Measurements from ENCODE around the gene PCDH9. TPM values are rescaled to one million over a fixed set of nuclear protein-coding genes. Genes with fewer than 3 reads are reported as not detected.
A peak's percentile ranks its signal among the peaks of the same experiment; 100 is the strongest.
"Not testable (repeated sequence)": the region's sequence is repeated elsewhere in the genome, so short reads cannot be mapped to it uniquely, and the experiment has no call there.

The PCDH9 gene
- total RNA-seq, 1 donor from 2014 or later: 0.90 TPM

DNA sequence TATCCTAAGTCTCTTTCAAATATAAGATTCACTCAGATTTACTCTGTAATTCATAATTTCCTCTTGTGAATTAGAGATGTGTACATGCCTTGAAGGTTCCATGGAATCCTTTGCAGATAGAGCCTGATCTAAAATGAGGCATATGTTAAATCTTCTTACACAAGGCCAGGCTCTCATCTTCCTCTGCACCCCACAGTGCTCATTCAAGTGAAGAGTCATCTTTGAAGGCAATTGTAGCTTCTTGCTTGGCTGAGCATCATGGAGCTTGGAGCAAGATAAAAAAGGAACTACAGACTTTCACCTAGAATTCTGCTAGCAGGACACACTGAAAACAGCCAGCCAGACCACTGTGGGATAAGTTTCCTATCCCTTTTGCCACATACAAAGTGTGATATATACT, 566.4 kb downstream of the PCDH9 start:
- DNase-seq (ENCODE audit: low read depth in 2 of 2): no peak

DNA sequence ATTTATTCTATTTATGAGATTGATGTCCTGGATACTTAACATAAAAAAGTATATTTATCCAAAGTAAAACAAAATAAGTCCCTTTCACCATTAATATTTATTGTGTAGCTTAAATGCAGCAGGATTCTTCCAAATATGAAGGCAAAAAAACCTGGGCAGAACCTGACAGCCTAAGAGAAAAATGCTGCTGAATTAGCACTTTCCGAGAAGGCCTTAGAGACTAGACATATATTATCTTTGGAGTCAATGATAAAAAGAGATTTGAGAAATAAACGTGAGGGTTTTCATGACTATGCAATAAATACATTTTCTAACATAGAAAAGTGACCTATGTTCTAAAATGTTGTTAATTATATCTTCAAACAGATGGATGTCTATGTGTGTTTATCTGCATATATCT, 566.9 kb downstream of the PCDH9 start:
- DNase-seq (ENCODE audit: low read depth in 2 of 2): no peak

DNA sequence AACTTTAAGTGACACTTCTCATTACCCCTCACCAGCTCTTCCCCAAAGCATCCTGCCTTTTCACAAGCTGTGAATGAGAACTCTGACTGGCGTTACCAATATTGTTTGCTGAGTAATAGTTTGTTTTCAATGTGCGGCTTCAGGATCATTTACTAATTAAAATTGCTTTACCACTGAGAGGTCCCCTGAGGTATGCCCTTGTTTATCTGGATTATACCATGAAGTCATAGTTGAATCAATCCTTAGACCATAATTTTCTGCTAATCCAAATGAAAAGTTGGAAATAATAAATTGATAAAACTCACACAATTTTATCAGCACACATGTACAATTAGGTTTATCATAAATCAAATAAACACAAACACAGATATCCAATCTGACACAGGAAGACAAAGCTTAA, 568.8 kb downstream of the PCDH9 start:
- DNase-seq (ENCODE audit: low read depth in 2 of 2): no peak

DNA sequence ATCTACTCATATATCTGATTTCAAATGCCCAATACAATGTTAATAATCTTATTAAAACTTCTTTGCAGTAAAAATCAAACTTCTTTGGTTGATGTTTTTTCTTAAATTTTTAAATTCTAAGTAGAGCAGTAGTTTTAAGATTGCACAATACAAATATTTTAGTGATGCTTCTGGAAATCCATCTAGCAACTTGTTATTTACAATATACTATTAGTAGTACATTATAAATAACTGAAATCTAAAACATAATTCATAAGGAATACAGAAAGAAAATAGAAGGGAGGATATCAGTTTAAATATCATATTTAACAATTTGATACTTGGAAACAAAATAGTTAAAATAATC, 569.7 kb downstream of the PCDH9 start:
- DNase-seq (ENCODE audit: low read depth in 2 of 2): no peak

DNA sequence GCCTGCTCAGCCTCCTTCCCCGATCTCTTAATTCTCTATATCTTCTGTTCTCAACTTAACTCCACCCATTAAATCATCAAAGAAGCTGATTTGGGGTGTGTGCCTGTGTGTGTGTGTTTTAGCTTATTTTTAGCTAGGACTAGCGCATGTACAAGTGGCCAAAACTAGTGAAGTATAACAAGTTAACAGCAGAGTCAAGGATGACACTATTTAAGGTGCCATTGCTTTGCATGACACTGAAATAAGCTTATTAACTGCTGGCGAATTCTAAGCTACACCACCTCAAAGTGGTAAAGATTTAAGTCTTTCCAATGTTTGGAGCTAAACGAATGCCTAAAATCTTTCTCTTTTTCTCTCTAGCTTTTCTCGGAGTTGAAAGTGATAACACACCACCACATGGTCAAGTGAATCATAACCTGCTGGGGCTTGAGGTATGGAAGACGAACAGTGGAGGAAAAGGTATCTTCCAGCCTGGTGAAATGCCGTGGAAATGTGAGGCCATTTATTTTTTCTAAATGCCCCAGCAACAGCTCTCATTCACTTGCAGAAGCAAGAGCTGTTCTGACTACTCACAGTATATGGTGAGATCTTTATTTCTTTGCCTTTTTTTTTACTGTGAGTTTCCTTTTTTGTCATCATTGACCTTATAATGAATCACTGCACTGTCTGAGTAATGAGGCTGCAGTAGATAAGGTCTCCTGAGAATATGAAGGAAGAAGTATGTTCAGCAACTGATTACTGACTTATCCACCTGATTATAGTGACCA, 570.3 kb downstream of the PCDH9 start:
- peak in 1 of 2 donors; percentile 81 for DNase-seq (ENCODE audit: low read depth in 2 of 2)

DNA sequence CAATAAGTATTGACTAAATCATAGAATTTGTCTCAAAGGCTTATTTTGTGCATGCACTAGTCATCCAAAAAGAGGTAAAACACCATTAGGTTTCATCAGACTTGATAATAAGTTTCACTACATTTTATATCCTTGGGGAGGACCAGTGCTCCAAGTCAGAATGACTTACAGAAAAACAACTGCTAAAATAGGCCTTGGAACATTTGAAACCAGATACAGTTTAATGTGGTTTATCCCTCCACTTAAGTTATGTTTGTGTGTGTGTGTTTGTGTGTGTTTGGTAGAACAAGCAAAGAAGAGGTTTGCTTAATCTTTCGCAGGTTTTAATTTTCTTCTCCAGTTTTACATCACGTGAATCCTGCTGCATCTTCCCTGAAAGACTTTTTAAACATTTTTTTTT, 570.9 kb downstream of the PCDH9 start:
- no peak for DNase-seq (ENCODE audit: low read depth in 2 of 2)

DNA sequence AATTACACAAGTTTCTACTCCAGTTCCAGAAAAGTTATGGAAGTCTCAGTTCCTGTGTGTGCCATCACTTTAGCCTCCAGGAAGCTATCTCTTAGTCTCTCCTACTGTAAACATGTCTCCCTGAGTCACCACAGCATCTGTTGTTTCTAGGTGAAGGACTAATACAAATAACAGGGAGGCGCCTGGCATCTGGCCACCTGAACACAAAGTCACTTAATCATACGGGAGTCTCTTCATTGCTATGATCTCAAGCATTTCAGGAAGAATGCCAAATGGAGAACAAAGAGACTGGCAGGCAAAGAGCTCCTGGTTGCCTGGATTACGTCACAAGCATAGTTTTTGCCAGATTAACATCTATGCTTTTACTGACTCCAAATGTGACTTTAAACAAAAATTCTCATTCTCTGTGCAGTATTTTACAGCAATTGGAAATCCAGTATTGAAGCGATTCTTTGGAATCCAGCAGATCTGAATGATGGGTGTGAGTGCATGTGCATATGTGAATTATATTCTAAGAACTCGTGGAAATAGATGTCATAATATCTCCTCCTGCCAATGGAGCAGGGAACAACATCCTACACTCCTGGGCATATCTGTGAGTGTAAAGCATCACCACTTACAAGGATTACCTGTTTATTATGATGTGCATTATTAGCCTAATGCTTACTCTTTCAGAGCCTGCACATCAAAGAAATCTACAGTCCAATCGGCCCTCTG, 572.8 kb downstream of the PCDH9 start:
- peak; percentile 52 to 98 for DNase-seq (ENCODE audit: low read depth in 2 of 2)

DNA sequence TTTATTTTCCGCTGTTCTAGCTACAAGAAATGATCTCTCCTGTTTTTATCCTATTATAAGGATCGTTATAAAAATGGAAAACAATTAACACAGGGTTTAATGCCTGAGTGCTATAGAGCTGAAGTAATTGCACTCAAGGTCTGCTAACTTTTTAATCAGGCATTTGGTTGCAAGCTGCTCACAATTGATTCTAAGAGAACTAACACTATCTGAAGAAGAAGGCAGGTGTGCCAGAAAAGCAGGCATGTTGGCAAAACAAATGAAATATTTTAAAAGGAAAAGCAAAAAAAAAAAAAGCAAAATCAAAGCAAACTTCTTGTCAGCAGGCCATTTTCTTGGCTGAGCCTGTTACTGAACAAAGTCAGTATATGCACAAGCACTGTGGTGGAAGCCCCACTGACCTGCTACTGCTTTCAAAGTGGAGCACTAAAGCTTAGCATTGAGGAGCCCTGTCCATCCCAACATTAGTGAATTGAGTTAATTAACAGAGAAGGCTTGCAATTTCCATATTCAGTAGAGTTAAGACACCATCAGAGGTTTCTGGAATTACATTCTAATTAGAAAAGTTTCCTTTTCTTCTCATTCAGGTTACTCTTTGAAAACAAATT, 574.2 kb downstream of the PCDH9 start:
- peak in 1 of 2 donors; percentile 10 for DNase-seq (ENCODE audit: low read depth in 2 of 2)

DNA sequence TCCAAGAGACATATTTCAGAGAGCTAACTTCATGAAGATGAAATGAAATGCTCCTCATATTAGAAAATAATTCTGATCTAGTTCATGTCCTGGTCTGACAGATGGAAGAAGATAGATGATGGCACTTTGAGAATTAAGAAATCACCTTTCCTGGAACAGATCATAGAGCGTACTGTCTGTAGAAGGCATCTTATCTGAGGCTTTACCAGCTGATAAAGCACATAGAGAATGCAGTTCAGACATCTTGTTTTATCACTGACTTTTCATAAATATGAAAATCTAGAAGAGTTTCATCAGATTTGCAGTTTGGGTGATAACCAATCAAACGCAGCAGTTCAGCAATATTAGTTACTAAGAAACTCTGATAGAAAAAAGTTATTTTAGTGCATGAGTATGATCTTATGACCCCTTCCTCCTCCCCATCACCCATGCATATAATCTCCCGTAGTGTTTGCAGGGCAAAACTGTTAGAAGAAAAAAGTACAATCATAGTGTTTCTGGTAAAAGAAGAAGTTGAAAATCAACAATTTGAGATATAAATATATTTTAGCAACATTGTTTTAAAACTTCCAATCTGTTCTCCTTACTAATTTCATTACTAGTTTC, 585.2 kb downstream of the PCDH9 start:
- DNase-seq (ENCODE audit: low read depth in 2 of 2): no peak

DNA sequence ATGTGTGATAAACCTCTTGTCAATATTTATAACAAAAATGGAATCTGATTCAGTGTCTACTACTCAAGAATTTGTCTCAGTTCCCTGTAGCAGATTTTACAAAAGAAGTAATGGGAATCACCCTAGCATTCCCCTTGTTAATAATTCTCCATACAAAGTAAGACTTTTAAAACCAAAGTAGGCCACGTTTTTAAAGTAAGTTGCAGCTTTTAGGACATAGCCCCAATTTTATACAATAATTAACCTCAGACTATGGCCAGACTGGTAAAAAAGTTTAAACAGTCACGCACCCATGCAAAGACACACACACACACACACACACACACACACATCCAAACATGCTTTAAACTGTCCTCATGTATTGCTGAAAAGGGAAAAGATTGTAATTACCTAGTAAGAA, 589.9 kb downstream of the PCDH9 start:
- DNase-seq (ENCODE audit: low read depth in 2 of 2): no peak

DNA sequence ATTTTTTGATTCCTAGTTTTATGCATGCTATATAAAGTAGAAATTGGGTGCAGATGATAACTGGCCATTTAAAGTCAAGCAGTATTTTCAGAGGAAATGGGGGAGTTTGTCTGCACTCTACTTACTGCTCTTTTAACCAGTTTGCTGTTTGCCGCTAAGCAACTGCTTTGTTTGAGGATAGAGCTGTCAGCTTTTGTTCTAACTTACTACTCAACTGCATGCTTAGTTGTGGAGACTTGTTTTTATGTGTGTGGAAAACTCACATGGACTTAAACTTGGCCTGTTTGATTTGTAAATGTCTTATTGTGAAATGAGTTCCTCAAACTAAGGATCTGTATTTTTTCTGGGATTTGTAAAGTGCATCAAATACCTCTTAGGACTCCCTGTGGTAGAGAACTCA, 591.1 kb downstream of the PCDH9 start:
- DNase-seq (ENCODE audit: low read depth in 2 of 2): no peak

DNA sequence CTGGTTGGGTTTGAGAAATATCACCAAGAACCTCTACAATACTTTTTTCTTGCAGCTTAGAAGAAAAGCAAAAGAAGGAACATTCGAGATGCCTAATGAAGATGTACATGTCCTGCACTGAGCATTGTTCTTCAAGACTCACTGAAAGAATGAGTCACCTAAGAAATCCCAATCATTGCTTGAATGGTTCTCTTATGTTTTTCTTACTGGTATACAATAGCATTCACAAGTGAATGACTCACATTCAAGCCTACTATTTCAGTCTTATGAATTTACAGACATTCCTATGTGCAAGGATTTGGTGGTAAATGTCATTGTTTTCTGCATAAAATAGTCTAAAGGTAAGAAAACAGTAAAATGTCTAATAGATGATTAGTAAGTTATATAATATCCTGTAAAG, 594.6 kb downstream of the PCDH9 start:
- peak in 1 of 2 donors; percentile 87 for DNase-seq (ENCODE audit: low read depth in 2 of 2)

DNA sequence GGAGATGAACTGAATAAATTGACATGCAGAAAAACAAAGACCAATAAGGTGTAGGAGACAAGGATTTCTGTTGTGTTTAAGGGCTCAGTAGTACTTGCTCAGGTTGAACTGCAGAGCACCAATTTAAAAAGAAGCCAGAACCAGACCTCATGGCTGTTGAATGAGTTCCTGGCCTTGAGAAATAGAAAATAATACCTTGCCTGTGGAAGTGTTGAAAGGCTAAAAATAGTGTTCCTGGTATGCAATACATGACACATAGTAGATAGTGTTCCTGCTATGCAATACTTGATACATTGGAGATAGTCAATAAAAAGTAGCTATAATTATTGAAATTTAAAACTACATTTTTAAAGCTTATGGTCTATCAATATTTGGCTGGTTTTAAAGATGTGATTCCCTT, 595.8 kb downstream of the PCDH9 start:
- no peak for DNase-seq (ENCODE audit: low read depth in 2 of 2)

DNA sequence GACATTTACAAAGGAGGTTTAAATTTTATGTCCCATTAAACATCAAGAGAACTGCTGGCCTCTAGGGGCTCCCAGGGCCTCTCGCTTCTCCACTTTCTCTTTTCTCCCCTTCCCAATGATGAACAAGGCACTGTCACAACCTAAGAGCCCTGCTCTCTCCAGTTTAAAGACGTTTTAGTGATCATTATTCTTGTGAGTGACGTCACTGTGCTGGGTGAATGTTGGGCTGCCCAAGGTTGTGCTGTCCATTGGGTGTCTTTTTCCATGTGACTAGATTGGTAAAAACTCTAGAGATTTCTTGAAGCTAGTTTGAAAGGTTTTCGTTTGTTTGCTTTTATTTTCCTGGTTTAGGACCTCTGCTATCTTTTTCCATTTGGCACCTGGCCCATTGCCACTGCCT, 602.6 kb downstream of the PCDH9 start:
- no peak for DNase-seq (ENCODE audit: low read depth in 2 of 2)

DNA sequence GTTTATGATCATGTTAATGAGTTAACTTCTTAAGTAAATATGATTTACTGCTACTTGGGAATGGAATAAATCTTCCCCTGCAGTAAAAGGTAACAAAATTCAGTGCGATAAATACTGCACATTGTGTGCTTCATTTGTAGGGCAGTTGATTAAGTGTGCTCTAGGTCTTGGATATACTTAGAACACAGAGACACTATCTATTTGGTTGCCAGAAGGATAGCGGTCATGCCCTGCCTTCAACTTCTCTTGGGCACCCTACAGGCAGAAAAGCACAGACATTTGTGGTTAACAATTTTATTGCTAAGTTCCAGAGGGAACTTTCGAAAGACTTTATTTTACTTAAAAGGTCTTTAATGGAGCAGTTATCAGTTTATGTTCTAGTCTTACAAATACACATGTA, 605.8 kb downstream of the PCDH9 start:
- DNase-seq (ENCODE audit: low read depth in 2 of 2): no peak

DNA sequence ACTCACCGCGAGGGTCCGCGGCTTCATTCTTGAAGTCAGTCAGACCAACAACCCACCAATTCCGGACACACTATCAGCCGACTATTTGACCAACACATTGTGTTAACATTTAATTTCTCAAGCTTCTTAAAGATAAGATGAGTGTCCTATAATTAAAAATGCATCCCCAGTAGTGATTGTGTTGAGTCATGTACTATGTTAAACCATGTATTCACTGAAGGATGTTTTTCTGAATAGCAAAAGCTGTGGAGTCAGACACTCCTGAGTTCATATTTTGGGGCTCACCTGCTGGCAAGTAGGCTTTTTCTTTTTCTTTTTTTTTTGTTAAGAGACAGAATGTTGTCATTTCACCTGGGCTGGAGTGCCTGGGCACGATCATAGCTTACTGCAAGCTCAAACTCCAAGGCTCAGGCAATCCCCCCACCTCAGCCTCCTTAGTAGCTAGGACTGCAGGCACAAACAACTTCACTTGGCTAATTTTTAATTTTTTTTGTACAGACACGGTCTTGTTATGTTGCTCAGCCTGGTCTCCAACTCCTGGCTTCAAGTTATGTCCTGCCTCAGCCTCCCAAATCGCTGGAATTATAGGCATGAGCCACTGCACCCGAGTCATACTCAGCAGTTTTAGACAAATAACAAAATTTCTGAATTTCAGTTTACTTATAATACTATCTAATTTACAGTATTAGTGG, 606.9 kb downstream of the PCDH9 start:
- DNase-seq (ENCODE audit: low read depth in 2 of 2): no peak

DNA sequence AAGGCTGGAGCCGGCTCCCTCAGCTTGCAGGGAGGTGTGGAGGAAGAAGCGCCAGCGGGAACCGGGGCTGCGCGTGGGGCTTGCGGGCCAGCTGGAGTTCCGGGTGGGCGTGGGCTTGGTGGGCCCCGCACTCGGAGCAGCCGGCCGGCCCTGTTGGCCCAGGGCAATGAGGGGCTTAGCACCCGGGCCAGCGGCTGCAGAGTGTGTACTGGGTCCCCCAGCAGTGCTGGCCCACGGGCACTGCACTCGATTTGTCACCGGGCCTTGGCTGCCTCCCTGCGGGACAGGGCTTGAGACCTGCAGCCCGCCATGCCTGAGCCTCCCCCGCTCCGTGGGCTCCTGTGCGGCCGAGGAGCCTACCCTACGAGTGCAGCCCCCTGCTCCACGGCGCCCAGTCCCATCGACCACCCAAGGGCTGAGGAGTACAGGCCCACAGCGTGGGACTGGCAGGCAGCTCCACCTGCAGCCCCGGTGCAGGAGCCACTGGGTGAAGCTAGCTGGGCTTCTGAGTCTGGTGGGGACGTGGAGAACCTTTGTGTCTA, 608.2 kb downstream of the PCDH9 start:
- not testable (repeated sequence) for DNase-seq (ENCODE audit: low read depth in 2 of 2)

DNA sequence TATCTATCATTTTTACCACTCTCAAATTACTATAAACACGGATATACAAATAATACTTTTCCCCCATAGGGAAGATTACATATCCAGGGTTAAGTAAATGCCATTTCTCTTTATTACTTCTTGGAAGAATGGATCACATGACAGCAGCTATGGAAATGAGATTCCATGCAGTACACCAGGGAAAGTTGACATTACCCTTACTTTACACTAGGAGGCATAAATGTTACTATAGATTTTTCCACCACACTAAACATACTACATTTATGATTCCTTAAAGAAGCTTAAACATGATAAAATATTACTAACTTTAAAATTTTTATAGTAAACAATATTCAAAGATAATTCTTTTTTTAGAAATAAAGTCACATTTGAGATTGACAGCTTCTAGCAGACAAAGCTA, 611.4 kb downstream of the PCDH9 start:
- peak in 1 of 2 donors; percentile 62 for DNase-seq (ENCODE audit: low read depth in 2 of 2)

DNA sequence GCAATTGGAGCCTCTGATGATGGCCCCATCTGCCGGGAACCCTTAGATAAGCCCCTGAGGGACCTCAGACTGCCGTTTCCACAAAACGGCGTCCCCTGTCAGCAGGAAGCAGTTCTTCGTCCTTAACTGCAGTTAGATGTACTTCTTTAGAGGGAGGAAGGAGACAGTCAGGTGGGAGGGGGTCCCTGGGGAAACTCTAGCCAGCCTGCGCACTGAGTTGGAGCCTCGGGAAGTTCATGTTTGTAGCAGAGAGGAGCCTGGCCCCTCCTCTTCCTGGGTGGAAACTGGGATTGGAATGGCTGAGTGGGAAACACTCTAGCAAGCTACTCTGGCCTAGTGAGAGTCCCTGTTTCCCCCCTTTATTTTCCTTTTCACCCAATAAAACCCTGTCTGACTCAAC, 612.4 kb downstream of the PCDH9 start:
- no peak for DNase-seq (ENCODE audit: low read depth in 2 of 2)

DNA sequence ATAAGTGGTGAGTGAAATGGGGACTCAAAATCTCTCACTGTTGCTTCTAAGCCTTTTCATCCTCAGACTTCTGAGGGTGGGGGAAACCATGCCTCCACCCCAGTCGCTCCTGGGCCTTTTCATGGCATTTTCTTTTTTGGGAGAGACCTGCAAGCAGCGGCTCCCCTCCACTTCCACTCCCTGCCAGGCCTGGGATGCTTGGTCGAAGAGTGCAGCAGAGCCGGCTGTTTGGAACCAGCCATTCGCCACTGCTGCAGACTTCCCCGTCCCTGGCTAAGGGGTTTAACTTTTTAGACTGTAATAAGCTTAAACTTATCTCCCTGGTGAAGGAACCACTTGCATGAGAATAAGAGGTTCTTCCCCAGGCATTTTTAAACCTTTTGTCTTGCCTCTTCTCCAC, 617.2 kb downstream of the PCDH9 start:
- no peak for DNase-seq (ENCODE audit: low read depth in 2 of 2)

DNA sequence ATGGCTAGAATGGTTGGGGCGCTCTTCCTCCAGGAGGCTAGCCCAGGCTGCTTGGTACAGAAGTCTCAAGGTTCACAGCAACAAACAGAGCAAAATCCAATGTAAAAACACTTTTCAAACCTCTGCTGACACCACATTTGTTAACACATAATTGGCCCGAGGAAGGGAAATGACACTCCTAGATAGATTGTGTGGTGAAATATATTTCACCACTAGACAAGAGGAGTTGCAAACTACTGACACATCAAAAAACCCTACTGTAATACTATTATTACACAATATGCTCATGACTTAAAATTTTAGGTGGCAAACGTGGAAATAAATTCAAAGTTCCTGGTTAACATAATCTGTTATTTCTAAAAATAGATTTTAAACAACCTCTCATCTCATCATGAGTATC, 643.6 kb downstream of the PCDH9 start:
- DNase-seq (ENCODE audit: low read depth in 2 of 2): no peak
